ENCODE data around the gene INPP5D.

- no peak for TF ChIP-seq POLR2A (IDR thresholded peaks at IDR 0.05)
- TF ChIP-seq EP300 (IDR thresholded peaks at IDR 0.05): no peak
These were observed 19.6 kb upstream of the INPP5D start for GRCh38 chr2:233040571-233040970.

Measured in suprapubic skin (tissue), 2 donors.